H1 (cell line): ENCODE measurements around the gene RAPH1. TPM values are rescaled to one million over a fixed set of nuclear protein-coding genes. Genes with fewer than 3 reads are reported as not detected.

ENCODE experiments used
- BACH1 ChIP-seq: IDR thresholded peaks from 2 replicates; pipeline ENCODE4 v1.6.1; 2012; ENCODE audit warnings: low read length, improper control_type of control experiment
- CEBPB ChIP-seq: IDR thresholded peaks from 2 replicates; pipeline ENCODE4 v1.6.1; 2012; ENCODE audit warnings: low read depth, low read length
- polyA plus RNA-seq, 7 experiments: library from polyadenylated mRNA; depleted of rRNA in 3 of 7; stranded (reverse) in 5 of 7; unstranded in 2 of 7; fragments of >200 nt in 5 of 7; fragments of 200-250 nt in 2 of 7; gene quantifications; 1 replicate in 5 of 7; 2 replicates in 1 of 7; 4 replicates in 1 of 7; pipeline versions ENCODE4 v1.2.1 to v1.2.3, GENCODE V29; 2011 to 2013; ENCODE audit warnings: missing spikeins in 2 of 7, mixed read lengths in 2 of 7
- total RNA-seq: library from RNA; stranded (reverse); fragmentation: NEBNext Ultra II Directional; extraction: Animal tissue kit (Norgen Biotek cat#: 25700); gene quantifications from 2 replicates; pipeline ENCODE4 v1.2.1, GENCODE V29; 2021
- TF ChIP-seq, protein P1 (sequence below): fragments of 300-600 bp; sonication (generic); IDR thresholded peaks from 2 replicates; pipeline ENCODE4 v1.7.1; 2012; ENCODE audit warnings: low read length, moderate library complexity, mild to moderate bottlenecking, inconsistent platforms; ENCODE audit not compliant: insufficient replicate concordance
- TF ChIP-seq, protein P2 (sequence below): IDR thresholded peaks from 2 replicates; pipeline ENCODE4 v1.6.1; 2012; ENCODE audit warnings: low read length, inconsistent platforms
- TF ChIP-seq, protein P3 (sequence below), 3 experiments: IDR thresholded peaks; 1 replicate in 2 of 3; 2 replicates in 1 of 3; pipeline versions ENCODE4 v1.5.1 to v1.6.1; 2011; ENCODE audit warnings: low read length in 3 of 3, mild to moderate bottlenecking in 3 of 3, inconsistent platforms in 2 of 3, low read depth in 1 of 3, moderate library complexity in 1 of 3; ENCODE audit not compliant: insufficient read depth in 1 of 3; ENCODE audit errors: control extremely low read depth in 1 of 3
- TF ChIP-seq, protein P4 (sequence below): IDR thresholded peaks from 2 replicates; pipeline ENCODE4 v1.6.1; 2012; ENCODE audit warnings: inconsistent platforms

The RAPH1 gene
- total and polyA plus RNA-seq, 2 of the 8 experiments (the other 6 are each of a cell fraction or from before 2014, with no cell fraction given): 3.8 to 27.4 TPM

DNA sequence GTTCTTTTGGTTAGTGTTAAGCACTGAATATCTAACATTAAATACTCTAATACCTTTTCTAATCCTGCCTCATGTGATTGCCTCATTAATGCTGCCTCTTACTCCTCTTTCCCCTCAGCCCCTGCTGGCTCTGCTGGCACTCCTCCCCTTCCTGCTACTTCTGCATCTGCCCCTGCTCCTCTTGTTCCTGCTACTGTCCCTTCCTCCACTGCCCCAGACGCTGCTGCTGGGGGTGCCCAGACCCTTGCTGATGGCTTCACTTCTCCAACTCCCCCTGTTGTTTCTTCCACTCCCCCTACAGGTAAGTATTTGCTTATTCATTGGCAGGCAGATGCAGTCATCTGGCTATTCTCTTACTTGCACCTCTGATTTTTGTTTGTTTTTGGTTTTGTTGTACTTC lies 138.4 kb downstream of the RAPH1 start (continued):
- TF ChIP-seq, protein P1, sequence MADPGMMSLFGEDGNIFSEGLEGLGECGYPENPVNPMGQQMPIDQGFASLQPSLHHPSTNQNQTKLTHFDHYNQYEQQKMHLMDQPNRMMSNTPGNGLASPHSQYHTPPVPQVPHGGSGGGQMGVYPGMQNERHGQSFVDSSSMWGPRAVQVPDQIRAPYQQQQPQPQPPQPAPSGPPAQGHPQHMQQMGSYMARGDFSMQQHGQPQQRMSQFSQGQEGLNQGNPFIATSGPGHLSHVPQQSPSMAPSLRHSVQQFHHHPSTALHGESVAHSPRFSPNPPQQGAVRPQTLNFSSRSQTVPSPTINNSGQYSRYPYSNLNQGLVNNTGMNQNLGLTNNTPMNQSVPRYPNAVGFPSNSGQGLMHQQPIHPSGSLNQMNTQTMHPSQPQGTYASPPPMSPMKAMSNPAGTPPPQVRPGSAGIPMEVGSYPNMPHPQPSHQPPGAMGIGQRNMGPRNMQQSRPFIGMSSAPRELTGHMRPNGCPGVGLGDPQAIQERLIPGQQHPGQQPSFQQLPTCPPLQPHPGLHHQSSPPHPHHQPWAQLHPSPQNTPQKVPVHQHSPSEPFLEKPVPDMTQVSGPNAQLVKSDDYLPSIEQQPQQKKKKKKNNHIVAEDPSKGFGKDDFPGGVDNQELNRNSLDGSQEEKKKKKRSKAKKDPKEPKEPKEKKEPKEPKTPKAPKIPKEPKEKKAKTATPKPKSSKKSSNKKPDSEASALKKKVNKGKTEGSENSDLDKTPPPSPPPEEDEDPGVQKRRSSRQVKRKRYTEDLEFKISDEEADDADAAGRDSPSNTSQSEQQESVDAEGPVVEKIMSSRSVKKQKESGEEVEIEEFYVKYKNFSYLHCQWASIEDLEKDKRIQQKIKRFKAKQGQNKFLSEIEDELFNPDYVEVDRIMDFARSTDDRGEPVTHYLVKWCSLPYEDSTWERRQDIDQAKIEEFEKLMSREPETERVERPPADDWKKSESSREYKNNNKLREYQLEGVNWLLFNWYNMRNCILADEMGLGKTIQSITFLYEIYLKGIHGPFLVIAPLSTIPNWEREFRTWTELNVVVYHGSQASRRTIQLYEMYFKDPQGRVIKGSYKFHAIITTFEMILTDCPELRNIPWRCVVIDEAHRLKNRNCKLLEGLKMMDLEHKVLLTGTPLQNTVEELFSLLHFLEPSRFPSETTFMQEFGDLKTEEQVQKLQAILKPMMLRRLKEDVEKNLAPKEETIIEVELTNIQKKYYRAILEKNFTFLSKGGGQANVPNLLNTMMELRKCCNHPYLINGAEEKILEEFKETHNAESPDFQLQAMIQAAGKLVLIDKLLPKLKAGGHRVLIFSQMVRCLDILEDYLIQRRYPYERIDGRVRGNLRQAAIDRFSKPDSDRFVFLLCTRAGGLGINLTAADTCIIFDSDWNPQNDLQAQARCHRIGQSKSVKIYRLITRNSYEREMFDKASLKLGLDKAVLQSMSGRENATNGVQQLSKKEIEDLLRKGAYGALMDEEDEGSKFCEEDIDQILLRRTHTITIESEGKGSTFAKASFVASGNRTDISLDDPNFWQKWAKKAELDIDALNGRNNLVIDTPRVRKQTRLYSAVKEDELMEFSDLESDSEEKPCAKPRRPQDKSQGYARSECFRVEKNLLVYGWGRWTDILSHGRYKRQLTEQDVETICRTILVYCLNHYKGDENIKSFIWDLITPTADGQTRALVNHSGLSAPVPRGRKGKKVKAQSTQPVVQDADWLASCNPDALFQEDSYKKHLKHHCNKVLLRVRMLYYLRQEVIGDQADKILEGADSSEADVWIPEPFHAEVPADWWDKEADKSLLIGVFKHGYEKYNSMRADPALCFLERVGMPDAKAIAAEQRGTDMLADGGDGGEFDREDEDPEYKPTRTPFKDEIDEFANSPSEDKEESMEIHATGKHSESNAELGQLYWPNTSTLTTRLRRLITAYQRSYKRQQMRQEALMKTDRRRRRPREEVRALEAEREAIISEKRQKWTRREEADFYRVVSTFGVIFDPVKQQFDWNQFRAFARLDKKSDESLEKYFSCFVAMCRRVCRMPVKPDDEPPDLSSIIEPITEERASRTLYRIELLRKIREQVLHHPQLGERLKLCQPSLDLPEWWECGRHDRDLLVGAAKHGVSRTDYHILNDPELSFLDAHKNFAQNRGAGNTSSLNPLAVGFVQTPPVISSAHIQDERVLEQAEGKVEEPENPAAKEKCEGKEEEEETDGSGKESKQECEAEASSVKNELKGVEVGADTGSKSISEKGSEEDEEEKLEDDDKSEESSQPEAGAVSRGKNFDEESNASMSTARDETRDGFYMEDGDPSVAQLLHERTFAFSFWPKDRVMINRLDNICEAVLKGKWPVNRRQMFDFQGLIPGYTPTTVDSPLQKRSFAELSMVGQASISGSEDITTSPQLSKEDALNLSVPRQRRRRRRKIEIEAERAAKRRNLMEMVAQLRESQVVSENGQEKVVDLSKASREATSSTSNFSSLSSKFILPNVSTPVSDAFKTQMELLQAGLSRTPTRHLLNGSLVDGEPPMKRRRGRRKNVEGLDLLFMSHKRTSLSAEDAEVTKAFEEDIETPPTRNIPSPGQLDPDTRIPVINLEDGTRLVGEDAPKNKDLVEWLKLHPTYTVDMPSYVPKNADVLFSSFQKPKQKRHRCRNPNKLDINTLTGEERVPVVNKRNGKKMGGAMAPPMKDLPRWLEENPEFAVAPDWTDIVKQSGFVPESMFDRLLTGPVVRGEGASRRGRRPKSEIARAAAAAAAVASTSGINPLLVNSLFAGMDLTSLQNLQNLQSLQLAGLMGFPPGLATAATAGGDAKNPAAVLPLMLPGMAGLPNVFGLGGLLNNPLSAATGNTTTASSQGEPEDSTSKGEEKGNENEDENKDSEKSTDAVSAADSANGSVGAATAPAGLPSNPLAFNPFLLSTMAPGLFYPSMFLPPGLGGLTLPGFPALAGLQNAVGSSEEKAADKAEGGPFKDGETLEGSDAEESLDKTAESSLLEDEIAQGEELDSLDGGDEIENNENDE: peak; percentile 32
- TF ChIP-seq, protein P2, sequence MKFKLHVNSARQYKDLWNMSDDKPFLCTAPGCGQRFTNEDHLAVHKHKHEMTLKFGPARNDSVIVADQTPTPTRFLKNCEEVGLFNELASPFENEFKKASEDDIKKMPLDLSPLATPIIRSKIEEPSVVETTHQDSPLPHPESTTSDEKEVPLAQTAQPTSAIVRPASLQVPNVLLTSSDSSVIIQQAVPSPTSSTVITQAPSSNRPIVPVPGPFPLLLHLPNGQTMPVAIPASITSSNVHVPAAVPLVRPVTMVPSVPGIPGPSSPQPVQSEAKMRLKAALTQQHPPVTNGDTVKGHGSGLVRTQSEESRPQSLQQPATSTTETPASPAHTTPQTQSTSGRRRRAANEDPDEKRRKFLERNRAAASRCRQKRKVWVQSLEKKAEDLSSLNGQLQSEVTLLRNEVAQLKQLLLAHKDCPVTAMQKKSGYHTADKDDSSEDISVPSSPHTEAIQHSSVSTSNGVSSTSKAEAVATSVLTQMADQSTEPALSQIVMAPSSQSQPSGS: 0 out of 2 replicates have a peak, but pooled peaks have one; percentile 62
- no peak for TF ChIP-seq BACH1
- TF ChIP-seq CEBPB: peak; percentile 78
- TF ChIP-seq, protein P3, sequence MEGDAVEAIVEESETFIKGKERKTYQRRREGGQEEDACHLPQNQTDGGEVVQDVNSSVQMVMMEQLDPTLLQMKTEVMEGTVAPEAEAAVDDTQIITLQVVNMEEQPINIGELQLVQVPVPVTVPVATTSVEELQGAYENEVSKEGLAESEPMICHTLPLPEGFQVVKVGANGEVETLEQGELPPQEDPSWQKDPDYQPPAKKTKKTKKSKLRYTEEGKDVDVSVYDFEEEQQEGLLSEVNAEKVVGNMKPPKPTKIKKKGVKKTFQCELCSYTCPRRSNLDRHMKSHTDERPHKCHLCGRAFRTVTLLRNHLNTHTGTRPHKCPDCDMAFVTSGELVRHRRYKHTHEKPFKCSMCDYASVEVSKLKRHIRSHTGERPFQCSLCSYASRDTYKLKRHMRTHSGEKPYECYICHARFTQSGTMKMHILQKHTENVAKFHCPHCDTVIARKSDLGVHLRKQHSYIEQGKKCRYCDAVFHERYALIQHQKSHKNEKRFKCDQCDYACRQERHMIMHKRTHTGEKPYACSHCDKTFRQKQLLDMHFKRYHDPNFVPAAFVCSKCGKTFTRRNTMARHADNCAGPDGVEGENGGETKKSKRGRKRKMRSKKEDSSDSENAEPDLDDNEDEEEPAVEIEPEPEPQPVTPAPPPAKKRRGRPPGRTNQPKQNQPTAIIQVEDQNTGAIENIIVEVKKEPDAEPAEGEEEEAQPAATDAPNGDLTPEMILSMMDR (IDR thresholded peaks at IDR 0.05; ENCODE audit: control extremely low read depth in 1 of 3, insufficient read depth in 1 of 3, low read depth in 1 of 3, low read length in 3 of 3): peak; percentile 18 to 77 (median 62)
- TF ChIP-seq, protein P4, sequence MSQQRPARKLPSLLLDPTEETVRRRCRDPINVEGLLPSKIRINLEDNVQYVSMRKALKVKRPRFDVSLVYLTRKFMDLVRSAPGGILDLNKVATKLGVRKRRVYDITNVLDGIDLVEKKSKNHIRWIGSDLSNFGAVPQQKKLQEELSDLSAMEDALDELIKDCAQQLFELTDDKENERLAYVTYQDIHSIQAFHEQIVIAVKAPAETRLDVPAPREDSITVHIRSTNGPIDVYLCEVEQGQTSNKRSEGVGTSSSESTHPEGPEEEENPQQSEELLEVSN: no peak
